Posterior vena cava (tissue), 2 donors: Measurements from ENCODE around the gene AXIN1. TPM values are rescaled to one million over a fixed set of nuclear protein-coding genes. Genes with fewer than 3 reads are reported as not detected.
"Not testable (repeated sequence)": the region's sequence is repeated elsewhere in the genome, so short reads cannot be mapped to it uniquely, and the experiment has no call there.

ENCODE experiments used
- DNase-seq: peaks from one replicate; pipeline ENCODE4 v3.0.0-alpha.2; 2020; ENCODE audit warnings: low spot score
- intact Hi-C, 2 donors: fragments of 100-400 bp; cut with DNase I; formaldehyde crosslinking; loops; one replicate each; pipeline versions ENCODE4 v1.14.1 to v1.14.2; 2022 to 2023
- total RNA-seq, 2 donors: library from RNA; stranded (reverse); fragmentation: NEBNext Ultra II Directional; extraction: Animal tissue kit (Norgen Biotek cat#: 25700); gene quantifications; one replicate each; pipeline ENCODE4 v1.2.1, GENCODE V29; 2021
- donor health status: DM: yes; HTN: yes; CAD: no.
- donor health status: DM: yes; HTN: yes; CAD: no.

AXIN1 gene
- total RNA-seq, 2 donors from 2014 or later: 13.4 to 19.0 TPM

- intact Hi-C loops: no loop called here
- DNase-seq: no peak
These were observed 12.0 kb downstream of the AXIN1 start for GRCh38 chr16:340370-341091.

GRCh38 chr16:339680-340079 is 12.8 kb downstream of the AXIN1 start:
- no peak for DNase-seq
- intact Hi-C loops: no loop called here

- no peak for DNase-seq
- intact Hi-C loops: no loop called here
These were observed 14.4 kb downstream of the AXIN1 start for GRCh38 chr16:337975-338575.

GRCh38 chr16:337437-337836 is 15.1 kb downstream of the AXIN1 start:
- DNase-seq: no peak
- intact Hi-C loops: no loop called here

DNA sequence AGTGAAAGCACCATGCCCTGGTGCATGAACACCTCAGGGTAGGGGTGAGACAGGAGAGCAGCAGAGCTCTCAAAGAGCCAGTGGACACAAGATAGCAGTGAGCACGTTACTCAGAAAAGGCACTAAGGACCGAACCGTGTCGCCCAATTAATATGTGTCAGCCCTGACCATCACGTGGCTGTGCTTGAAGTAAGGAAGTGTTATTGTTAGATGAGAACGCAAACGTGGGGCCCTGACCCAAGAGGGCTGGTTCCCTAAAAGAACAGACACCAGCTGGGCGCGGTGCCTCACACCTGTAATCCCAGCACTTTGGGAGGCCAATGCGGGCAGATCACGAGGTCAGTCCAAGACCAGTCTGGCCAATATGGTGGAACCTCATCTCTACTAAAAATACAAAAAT is 16.3 kb downstream of the AXIN1 start:
- intact Hi-C loops: no loop called here
- no peak for DNase-seq

DNA sequence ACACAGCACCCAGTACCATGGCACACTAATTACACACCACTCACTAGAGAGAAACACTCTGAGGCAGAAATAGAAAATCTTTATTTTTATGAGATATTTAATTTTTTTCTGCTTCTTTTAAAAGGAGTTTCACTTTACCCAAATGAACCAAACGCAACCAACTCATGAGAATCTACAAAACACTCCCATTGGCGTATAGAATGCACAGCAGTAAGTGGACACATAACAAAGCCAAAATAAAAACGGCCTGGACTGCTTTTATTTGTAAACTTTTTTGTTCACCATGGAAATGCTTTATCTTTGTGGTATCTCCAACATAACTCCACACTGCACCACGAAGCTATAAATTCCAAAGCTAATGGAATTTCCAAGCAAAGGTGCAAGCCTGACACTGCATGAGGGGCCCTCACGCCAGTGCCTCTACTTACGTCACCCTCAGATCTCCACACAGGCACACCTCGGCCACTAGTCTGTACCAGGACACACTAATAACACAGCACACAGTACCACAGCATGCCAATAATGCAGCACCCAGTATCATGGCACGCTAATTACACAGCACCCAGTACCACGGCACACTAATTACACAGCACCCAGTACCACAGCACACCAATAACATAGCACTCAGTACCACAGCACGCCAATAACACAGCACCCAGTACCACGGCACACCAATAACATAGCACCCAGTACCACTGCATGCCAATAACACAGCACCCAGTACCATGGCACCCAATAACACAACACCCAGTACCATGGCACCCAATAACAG is 17.5 kb downstream of the AXIN1 start:
- intact Hi-C loops: loop anchor here in 1 of 2 donors (1.0 kb wide), 1 partner anchor 36 kb away; no protein-coding TSS in a partner anchor
- DNase-seq: not testable (repeated sequence)

- intact Hi-C loops, DNase-seq: not testable (repeated sequence)
These were observed 18.2 kb downstream of the AXIN1 start for GRCh38 chr16:334164-334832.

DNA sequence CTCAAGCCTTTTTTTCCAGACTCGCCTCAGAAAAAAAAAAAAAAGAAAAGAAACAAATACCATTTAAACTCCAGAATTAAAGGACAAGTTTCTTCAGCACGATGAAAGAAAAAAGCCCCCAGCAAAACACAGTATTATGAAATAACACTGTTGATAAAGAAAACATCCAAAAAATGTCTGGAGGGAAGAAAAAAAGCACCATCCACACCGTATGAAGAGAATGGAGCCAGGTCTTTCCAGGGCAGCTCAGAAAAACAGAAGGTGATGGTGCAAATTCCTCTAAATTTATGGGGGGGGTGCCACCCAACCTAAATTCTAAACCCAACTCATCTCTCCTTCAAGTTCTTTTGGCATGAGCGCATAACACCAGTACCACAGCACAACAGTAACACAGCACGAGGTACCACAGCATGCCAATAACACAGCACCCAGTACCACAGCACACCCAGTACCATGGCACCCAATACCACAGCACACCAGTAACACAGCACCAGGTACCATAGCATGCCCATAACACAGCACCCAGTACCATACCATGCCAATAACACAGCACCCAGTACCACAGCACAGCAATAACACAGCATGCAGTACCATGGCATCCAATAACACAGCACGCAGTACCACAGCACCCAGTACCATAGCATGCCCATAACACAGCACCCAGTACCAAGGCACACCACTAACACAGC is 19.0 kb downstream of the AXIN1 start:
- DNase-seq: no peak
- intact Hi-C loops: no loop called here

DNA sequence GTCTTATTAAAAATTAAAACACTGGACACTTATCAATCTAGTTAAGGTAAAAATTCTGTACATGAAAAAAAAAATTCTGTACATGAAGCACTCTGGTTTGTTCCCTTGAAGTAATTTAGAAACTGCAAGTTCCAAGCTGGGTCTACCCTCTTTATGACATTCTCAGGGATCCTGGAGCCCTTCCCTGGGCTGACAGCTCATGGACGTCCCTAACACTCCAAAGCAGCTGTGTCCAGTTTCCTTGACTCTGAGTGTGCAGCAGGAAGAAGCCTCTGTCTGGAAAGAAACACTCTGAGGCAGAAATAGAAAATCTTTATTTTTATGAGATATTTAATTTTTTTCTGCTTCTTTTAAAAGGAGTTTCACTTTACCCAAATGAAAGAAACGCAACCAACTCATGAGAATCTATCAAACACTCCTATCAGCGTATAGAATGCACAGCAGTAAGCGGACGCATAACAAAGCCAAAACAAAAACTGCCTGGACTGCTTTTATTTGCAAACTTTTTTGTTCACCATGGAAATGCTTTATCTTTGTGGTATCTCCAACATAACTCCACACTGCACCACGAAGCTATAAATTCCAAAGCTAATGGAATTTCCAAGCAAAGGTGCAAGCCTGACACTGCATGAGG is 21.2 kb downstream of the AXIN1 start:
- intact Hi-C loops, DNase-seq: not testable (repeated sequence)

GRCh38 chr16:330741-331140 is 21.8 kb downstream of the AXIN1 start:
- no peak for DNase-seq
- intact Hi-C loops: no loop called here

GRCh38 chr16:325375-326145 is 27.0 kb downstream of the AXIN1 start:
- intact Hi-C loops: no loop called here
- DNase-seq: no peak

DNA sequence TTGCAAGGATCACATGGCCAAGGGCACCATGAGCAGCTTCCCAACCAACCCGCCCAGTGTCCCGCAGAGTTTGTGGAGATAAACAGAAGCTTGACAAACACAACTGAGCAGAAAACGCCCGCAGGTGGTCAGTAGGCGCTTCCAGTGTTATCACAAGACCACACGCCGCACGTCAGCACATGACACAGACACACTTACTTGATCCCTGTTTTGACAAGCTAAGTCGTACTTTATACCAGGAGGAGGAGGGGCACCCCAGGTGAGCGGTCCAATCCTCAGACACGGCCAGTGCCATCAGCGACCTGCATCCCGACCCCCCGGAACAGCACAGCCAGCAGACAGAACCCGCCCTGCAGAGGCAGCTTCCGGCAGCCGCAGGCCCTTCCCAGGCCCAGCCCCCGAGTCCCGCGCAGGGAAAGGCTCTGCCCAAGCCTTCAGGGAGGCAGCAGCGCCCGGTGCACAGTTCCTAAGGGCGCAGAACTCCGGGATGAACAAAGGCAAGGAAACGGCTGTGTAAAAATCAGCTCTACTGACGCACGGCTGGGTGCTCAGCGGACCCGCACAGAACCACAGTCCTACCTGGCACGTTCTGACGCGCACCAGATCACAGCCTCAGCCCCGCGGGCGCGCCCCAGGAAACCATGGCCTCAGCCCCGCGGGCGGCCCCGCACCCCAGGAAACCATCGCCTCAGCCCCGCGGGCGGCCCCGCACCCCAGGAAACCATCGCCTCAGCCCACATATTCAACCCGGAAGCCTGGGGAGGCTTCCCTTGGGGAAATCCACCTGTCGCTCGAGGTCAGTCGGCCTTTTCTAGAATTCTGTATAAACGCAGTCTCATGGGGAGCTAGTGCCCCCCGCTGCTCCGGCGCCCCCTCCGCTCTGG is 27.8 kb downstream of the AXIN1 start:
- DNase-seq: no peak
- intact Hi-C loops: no loop called here

GRCh38 chr16:324201-324450 is 28.4 kb downstream of the AXIN1 start:
- intact Hi-C loops: no loop called here
- no peak for DNase-seq

DNA sequence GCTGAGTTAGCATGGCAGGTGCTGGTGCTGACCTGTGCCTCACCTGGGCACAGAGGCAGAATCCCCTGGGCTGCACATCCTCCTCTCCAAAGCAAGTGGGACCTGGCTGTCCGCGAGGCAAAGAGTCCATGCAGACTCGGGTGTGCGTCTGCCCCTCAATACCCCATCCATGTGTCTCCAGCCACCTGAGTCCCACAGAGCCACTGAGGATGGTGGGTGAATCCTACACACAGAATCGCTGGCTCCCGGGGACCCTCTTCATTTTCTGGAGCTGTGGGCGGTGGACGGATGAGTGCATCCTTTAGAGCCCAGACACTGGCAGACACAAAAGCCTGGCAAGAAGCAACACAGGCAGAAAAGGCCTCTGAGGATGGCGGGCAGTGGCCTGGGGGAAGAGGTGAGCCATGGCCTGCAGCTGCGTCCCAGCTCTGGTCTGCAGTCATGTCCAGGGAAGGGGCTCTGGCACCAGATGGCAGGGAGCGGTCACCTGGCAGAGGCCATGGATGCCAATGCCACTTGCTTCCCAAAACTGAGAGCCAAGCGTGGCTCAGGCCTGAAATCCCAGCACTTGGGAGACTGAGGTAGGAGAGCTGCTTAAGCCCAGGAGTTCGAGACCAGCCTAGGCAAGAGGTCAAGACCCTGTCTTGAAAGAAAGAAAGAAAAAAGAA is 29.9 kb downstream of the AXIN1 start:
- intact Hi-C loops: no loop called here
- DNase-seq: no peak

DNA sequence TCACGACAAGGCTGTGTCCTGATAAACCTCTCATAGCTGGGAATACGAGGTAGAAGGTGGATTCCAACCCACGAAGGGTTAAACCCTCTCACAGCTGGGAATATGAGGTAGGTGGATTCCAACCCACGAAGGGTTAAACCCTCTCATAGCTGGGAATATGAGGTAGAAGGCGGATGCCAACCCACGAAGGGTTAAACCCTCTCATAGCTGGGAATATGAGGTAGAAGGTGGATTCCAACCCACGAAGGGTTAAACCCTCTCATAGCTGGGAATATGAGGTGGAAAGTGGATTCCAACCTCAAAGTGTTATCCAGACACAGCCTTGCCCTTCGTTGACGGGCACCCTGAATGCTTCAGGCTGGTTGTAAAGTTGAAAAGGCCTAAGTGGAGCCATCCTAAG is 31.0 kb downstream of the AXIN1 start:
- intact Hi-C loops: no loop called here
- DNase-seq: no peak

GRCh38 chr16:320206-320605 is 32.3 kb downstream of the AXIN1 start:
- no peak for DNase-seq
- intact Hi-C loops: no loop called here

DNA sequence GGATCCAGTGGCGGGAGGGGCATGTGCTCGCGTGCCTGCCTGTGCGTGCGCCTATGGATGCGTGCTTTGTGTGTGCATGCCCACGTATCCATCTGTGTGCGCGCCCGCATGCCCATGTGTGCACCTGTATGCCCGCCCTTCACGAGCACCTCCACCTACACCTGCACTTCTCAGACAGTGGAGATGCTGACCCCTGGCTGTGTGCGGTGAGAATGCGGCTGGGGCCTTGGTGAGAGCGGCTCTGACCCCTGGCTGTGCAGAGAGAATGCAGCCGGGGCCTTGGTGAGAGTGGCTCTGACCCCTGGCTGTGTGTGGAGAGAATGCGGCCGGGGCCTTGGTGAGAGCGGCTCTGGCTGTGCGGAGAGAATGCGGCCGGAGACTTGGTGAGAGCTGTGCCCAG is 33.9 kb downstream of the AXIN1 start:
- intact Hi-C loops: no loop called here
- no peak for DNase-seq
